SK-N-SH treated with all-trans-retinoic acid at 6 μM for 48 hours (cell line): ENCODE measurements around the gene MANSC4.
A peak's percentile ranks its signal among the peaks of the same experiment; 100 is the strongest.

Experiments
- ATAC-seq: fragments of 200-7000 bp; cut with Tn5 transposase; 3 replicates; pipeline ENCODE4 v1.9.1; 2020; ENCODE audit warnings: mild to moderate bottlenecking, moderate library complexity
- ARNTL ChIP-seq: fragments of 450-650 bp; formaldehyde crosslinking; IDR thresholded peaks from 2 replicates; pipeline ENCODE4 v1.5.0; 2020; ENCODE audit warnings: low read depth, mild to moderate bottlenecking, moderate library complexity, borderline replicate concordance
- BACH2 ChIP-seq: fragments of 250-450 bp; sonication (Bioruptor Pico); IDR thresholded peaks from 2 replicates; pipeline ENCODE4 v1.9.0; 2021; ENCODE audit warnings: mild to moderate bottlenecking, borderline replicate concordance
- CREB5 ChIP-seq: fragments of 250-450 bp; sonication (Bioruptor Pico); IDR thresholded peaks from 2 replicates; pipeline ENCODE4 v1.5.1; 2020; ENCODE audit warnings: low read depth, mild to moderate bottlenecking, moderate library complexity
- CSRNP3 ChIP-seq: fragments of 250-450 bp; sonication (Bioruptor Pico); IDR thresholded peaks from 2 replicates; pipeline ENCODE4 v1.5.1; 2021; ENCODE audit warnings: mild to moderate bottlenecking, moderate library complexity
- ESRRG ChIP-seq: fragments of 250-450 bp; sonication (Bioruptor Pico); IDR thresholded peaks from 2 replicates; pipeline ENCODE4 v1.6.1; 2021; ENCODE audit warnings: mild to moderate bottlenecking
- PATZ1 ChIP-seq: fragments of 250-450 bp; sonication (Bioruptor Pico); IDR thresholded peaks from 2 replicates; pipeline ENCODE4 v1.8.0; 2020; ENCODE audit warnings: mild to moderate bottlenecking, moderate library complexity, borderline replicate concordance
- POU6F1 ChIP-seq: fragments of 250-450 bp; sonication (Bioruptor Pico); IDR thresholded peaks from 2 replicates; pipeline ENCODE4 v1.8.0; 2021; ENCODE audit warnings: low read depth, mild to moderate bottlenecking, moderate library complexity, borderline replicate concordance
- PPARA ChIP-seq: fragments of 250-450 bp; sonication (Bioruptor Pico); IDR thresholded peaks from 2 replicates; pipeline ENCODE4 v1.5.0; 2020; ENCODE audit warnings: mild to moderate bottlenecking, borderline replicate concordance
- RARB ChIP-seq: fragments of 250-450 bp; sonication (Bioruptor Pico); IDR thresholded peaks from 2 replicates; pipeline ENCODE4 v1.8.0; 2021; ENCODE audit warnings: mild to moderate bottlenecking, moderate library complexity
- SNAI2 ChIP-seq: fragments of 250-450 bp; sonication (Bioruptor Pico); IDR thresholded peaks from 2 replicates; pipeline ENCODE4 v1.5.0; 2020; ENCODE audit warnings: mild to moderate bottlenecking, moderate library complexity
- TCF4 ChIP-seq: fragments of 250-450 bp; sonication (Bioruptor Pico); IDR thresholded peaks from 2 replicates; pipeline ENCODE4 v1.8.0; 2021; ENCODE audit warnings: mild to moderate bottlenecking, moderate library complexity, borderline replicate concordance
- TOX ChIP-seq: fragments of 250-450 bp; sonication (Bioruptor Pico); IDR thresholded peaks from 2 replicates; pipeline ENCODE4 v1.8.0; 2021; ENCODE audit warnings: mild to moderate bottlenecking, moderate library complexity, borderline replicate concordance
- ZC3H10 ChIP-seq: fragments of 250-450 bp; sonication (Bioruptor Pico); IDR thresholded peaks from 2 replicates; pipeline ENCODE4 v1.5.1; 2021; ENCODE audit warnings: mild to moderate bottlenecking, moderate library complexity
- ZFP3 ChIP-seq: fragments of 250-450 bp; sonication (Bioruptor Pico); IDR thresholded peaks from 2 replicates; pipeline ENCODE4 v1.5.0; 2020; ENCODE audit warnings: mild to moderate bottlenecking, moderate library complexity
- ZFP30 ChIP-seq: fragments of 450-650 bp; formaldehyde crosslinking; IDR thresholded peaks from 2 replicates; pipeline ENCODE4 v1.5.0; 2022; ENCODE audit warnings: mild to moderate bottlenecking, moderate library complexity
- ZNF565 ChIP-seq: fragments of 450-650 bp; formaldehyde crosslinking; conservative IDR thresholded peaks from 2 replicates; pipeline ENCODE4 v1.5.0; 2020; ENCODE audit warnings: low read depth, mild to moderate bottlenecking, moderate library complexity
- ZNF70 ChIP-seq: fragments of 450-650 bp; formaldehyde crosslinking; IDR thresholded peaks from 2 replicates; pipeline ENCODE4 v1.5.0; 2020; ENCODE audit warnings: mild to moderate bottlenecking, moderate library complexity
- ZNF8 ChIP-seq: fragments of 450-650 bp; formaldehyde crosslinking; IDR thresholded peaks from 2 replicates; pipeline ENCODE4 v1.5.0; 2020; ENCODE audit warnings: mild to moderate bottlenecking, moderate library complexity

The MANSC4 gene

GRCh38 chr12:27779920-27780611 lies at the start of gene MANSC4, which contains the start of gene KLHL42:
Gene MANSC4 (minus strand): TSS chr12:27780236. CDS start chr12:27771276, 8,960 bp downstream.
Gene KLHL42 (plus strand): TSS chr12:27780233. CDS start chr12:27780331, 98 bp downstream.
- TF ChIP-seq ARNTL (CRISPR knock-in tag): no peak
- ATAC-seq: peak; percentile 85

- ATAC-seq: no peak
- TF ChIP-seq ARNTL (CRISPR knock-in tag): no peak
- no peak for TF ChIP-seq RARB (CRISPR knock-in tag)
- TF ChIP-seq SNAI2 (CRISPR knock-in tag): no peak
- TF ChIP-seq PPARA: no peak
- TF ChIP-seq ZNF565 (CRISPR knock-in tag): no peak
Observed at GRCh38 chr12:27828196-27828595, 48.2 kb upstream of the MANSC4 start.

GRCh38 chr12:27826076-27826475 lies 46.0 kb upstream of the MANSC4 start:
- ATAC-seq: no peak
- TF ChIP-seq BACH2 (CRISPR knock-in tag) (no peak), ZNF70 (CRISPR knock-in tag) (no peak), POU6F1 (no peak), PATZ1 (CRISPR knock-in tag) (no peak), RARB (CRISPR knock-in tag) (no peak), TOX (CRISPR knock-in tag) (no peak), ZNF8 (CRISPR knock-in tag) (no peak), ZFP30 (CRISPR knock-in tag) (no peak), ARNTL (CRISPR knock-in tag) (no peak), ZNF565 (CRISPR knock-in tag) (no peak), ESRRG (CRISPR knock-in tag) (no peak), SNAI2 (CRISPR knock-in tag) (no peak), CREB5 (CRISPR knock-in tag) (no peak), ZC3H10 (no peak)
- TF ChIP-seq, all 23 proteins: peak for 0

- TF ChIP-seq PATZ1 (CRISPR knock-in tag): no peak
- TF ChIP-seq ZNF70 (CRISPR knock-in tag): no peak
- TF ChIP-seq BACH2 (CRISPR knock-in tag): no peak
- TF ChIP-seq PPARA: no peak
- TF ChIP-seq SNAI2 (CRISPR knock-in tag): no peak
- ATAC-seq: no peak
Observed at GRCh38 chr12:27824126-27824842, 44.2 kb upstream of the MANSC4 start.

- ATAC-seq: no peak
- TF ChIP-seq PPARA: no peak
- TF ChIP-seq TOX (CRISPR knock-in tag): no peak
- TF ChIP-seq ZC3H10: no peak
- TF ChIP-seq POU6F1: no peak
- no peak for TF ChIP-seq CREB5 (CRISPR knock-in tag)
- no peak for TF ChIP-seq ESRRG (CRISPR knock-in tag)
- TF ChIP-seq TCF4: no peak
- no peak for TF ChIP-seq CSRNP3 (CRISPR knock-in tag)
- no peak for TF ChIP-seq ZFP30 (CRISPR knock-in tag)
- no peak for TF ChIP-seq ZFP3 (CRISPR knock-in tag)
- TF ChIP-seq ZNF8 (CRISPR knock-in tag): no peak
- TF ChIP-seq RARB (CRISPR knock-in tag): no peak
- no peak for TF ChIP-seq ZNF70 (CRISPR knock-in tag)
- TF ChIP-seq ZNF565 (CRISPR knock-in tag): no peak
Observed at GRCh38 chr12:27823038-27823437, 43.0 kb upstream of the MANSC4 start.
